Measurements from ENCODE around the gene CHCHD3.

DNA sequence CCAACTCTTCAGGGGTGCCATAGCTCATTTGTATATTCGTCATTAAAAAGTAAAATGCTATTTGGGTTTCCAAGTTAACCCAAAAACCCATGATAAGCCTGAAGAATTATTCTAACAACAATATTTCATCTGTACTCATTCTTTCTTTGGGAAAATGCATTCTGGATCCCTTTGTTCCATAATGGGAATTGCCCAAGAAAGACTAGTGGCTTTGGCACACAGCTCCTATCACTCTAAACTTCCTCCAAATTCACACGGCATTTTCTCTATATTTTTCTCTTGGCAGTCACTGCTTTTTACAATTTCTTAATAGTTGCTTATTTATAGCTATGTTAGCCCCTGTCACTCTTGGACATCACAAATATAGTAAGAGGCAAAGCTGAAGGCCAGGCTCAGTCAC, 29.1 kb downstream of the CHCHD3 start:
- TF ChIP-seq, protein P1, sequence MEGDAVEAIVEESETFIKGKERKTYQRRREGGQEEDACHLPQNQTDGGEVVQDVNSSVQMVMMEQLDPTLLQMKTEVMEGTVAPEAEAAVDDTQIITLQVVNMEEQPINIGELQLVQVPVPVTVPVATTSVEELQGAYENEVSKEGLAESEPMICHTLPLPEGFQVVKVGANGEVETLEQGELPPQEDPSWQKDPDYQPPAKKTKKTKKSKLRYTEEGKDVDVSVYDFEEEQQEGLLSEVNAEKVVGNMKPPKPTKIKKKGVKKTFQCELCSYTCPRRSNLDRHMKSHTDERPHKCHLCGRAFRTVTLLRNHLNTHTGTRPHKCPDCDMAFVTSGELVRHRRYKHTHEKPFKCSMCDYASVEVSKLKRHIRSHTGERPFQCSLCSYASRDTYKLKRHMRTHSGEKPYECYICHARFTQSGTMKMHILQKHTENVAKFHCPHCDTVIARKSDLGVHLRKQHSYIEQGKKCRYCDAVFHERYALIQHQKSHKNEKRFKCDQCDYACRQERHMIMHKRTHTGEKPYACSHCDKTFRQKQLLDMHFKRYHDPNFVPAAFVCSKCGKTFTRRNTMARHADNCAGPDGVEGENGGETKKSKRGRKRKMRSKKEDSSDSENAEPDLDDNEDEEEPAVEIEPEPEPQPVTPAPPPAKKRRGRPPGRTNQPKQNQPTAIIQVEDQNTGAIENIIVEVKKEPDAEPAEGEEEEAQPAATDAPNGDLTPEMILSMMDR (IDR thresholded peaks at IDR 0.05): no peak
- no peak for TF ChIP-seq POLR2A (IDR thresholded peaks at IDR 0.05)
